SK-N-SH (cell line): ENCODE measurements around the gene KNCN. TPM values are rescaled to one million over a fixed set of nuclear protein-coding genes. Genes with fewer than 3 reads are reported as not detected.

Experiments
- CTCF ChIA-PET: fragments of 300-600, 350-600 bp; formaldehyde crosslinking; extraction: SDS; loops from one replicate; lab custom pipeline; 2021; lab: Yijun Ruan, JAX
- POLR2A ChIA-PET: fragments of 350-600 bp; sonication (Branson Sonifier 250); formaldehyde crosslinking; extraction: SDS; loops from one replicate; lab custom pipeline; 2020; ENCODE audit warnings: antibody characterized with exemption, inconsistent platforms; lab: Yijun Ruan, JAX
- DNase-seq: peaks from one replicate; pipeline ENCODE4 v3.0.0; 2012
- H2AFZ ChIP-seq: fragments of 200-600 bp; sonication (generic); 2 replicates; pipeline ENCODE4 v1.8.1; 2016; ENCODE audit warnings: antibody characterized with exemption, mild to moderate bottlenecking, low read depth
- H3F3A ChIP-seq: fragments of 200-600 bp; sonication (generic); replicated peaks from 2 replicates; pipeline ENCODE3; 2016; ENCODE audit warnings: antibody characterized with exemption, mild to moderate bottlenecking; ENCODE audit not compliant: insufficient read depth
- H3K27ac ChIP-seq, 2 experiments: fragments of 200-500 bp in 1 of 2; fragments of 200-600 bp in 1 of 2; sonication (Bioruptor generic) in 1 of 2; sonication (generic), shearing (Covaris generic) in 1 of 2; 2 replicates each; pipeline versions ENCODE4 v1.5.1 to v1.6.1; 2014 to 2016; ENCODE audit warnings: low read depth in 2 of 2, inconsistent platforms in 1 of 2, low read length in 1 of 2, mild to moderate bottlenecking in 1 of 2, mixed read lengths in 1 of 2
- H3K27me3 ChIP-seq: fragments of 200-600 bp; sonication (generic), shearing (Covaris generic); 2 replicates; pipeline ENCODE4 v1.6.1; 2016; ENCODE audit warnings: mixed run types; ENCODE audit not compliant: insufficient read depth
- H3K36me3 ChIP-seq, 2 experiments: fragments of 200-500 bp in 1 of 2; fragments of 200-600 bp in 1 of 2; sonication (Bioruptor generic) in 1 of 2; sonication (generic) in 1 of 2; replicated peaks in 1 of 2; 2 replicates each; pipeline versions ENCODE3 to v1.5.1; 2014 to 2016; ENCODE audit warnings: low read length in 1 of 2, mild to moderate bottlenecking in 1 of 2; ENCODE audit not compliant: insufficient read depth in 2 of 2, control insufficient read depth in 1 of 2
- H3K4me1 ChIP-seq, 2 experiments: fragments of 200-500 bp in 1 of 2; fragments of 200-600 bp in 1 of 2; sonication (Bioruptor generic) in 1 of 2; sonication (generic), shearing (Covaris generic) in 1 of 2; 2 replicates each; pipeline versions ENCODE4 v1.5.1 to v1.6.1; 2014 to 2016; ENCODE audit warnings: low read depth in 1 of 2, low read length in 1 of 2, mixed run types in 1 of 2; ENCODE audit not compliant: insufficient read depth in 2 of 2, control insufficient read depth in 1 of 2
- H3K4me2 ChIP-seq: fragments of 200-600 bp; sonication (generic), shearing (Covaris generic); 2 replicates; pipeline ENCODE4 v1.6.1; 2017; ENCODE audit warnings: mixed run types
- H3K4me3 ChIP-seq, 2 experiments: fragments of 200-500 bp in 1 of 2; fragments of 200-600 bp in 1 of 2; sonication (Bioruptor generic) in 1 of 2; sonication (generic), shearing (Covaris generic) in 1 of 2; 2 replicates each; pipeline versions ENCODE4 v1.5.1 to v1.8.1; 2014 to 2016; ENCODE audit warnings: low read depth in 2 of 2, inconsistent platforms in 1 of 2, low read length in 1 of 2, mild to moderate bottlenecking in 1 of 2, mixed read lengths in 1 of 2, moderate library complexity in 1 of 2
- H3K79me2 ChIP-seq: fragments of 200-600 bp; sonication (generic); 2 replicates; pipeline ENCODE4 v1.8.1; 2017; ENCODE audit warnings: mild to moderate bottlenecking; ENCODE audit not compliant: insufficient read depth
- H3K9ac ChIP-seq: fragments of 200-600 bp; sonication (generic); 2 replicates; pipeline ENCODE4 v1.6.1; 2017; ENCODE audit warnings: mixed run types
- H3K9me2 ChIP-seq: fragments of 200-600 bp; sonication (generic); 2 replicates; pipeline ENCODE4 v1.6.1; 2017; ENCODE audit warnings: mixed run types
- H3K9me3 ChIP-seq: fragments of 200-600 bp; sonication (generic); 2 replicates; pipeline ENCODE4 v1.6.1; 2017; ENCODE audit warnings: mixed run types, mild to moderate bottlenecking, moderate library complexity
- H4K20me1 ChIP-seq: fragments of 200-600 bp; sonication (generic); 2 replicates; pipeline ENCODE4 v1.6.1; 2017; ENCODE audit warnings: mild to moderate bottlenecking, mixed run types; ENCODE audit not compliant: insufficient read depth
- CHD2 ChIP-seq: fragments of 150-350 bp; IDR thresholded peaks from 2 replicates; pipeline ENCODE4 v1.6.1; 2018; ENCODE audit warnings: low read length; ENCODE audit not compliant: partially characterized antibody
- ELF1 ChIP-seq: IDR thresholded peaks from 2 replicates; pipeline ENCODE4 v1.4.0; 2012
- EZH2phosphoT487 ChIP-seq: fragments of 200-600 bp; sonication (generic); IDR thresholded peaks from 2 replicates; pipeline ENCODE4 v1.6.1; 2017; ENCODE audit warnings: low read depth, mixed run types, mild to moderate bottlenecking, antibody characterized with exemption, moderate library complexity, borderline replicate concordance
- FOSL2 ChIP-seq: IDR thresholded peaks from 2 replicates; pipeline ENCODE4 v1.4.0; 2012; ENCODE audit warnings: low read depth, mild to moderate bottlenecking, moderate library complexity, borderline replicate concordance
- FOXJ3 ChIP-seq: sonication (generic); formaldehyde crosslinking; IDR thresholded peaks from 2 replicates; pipeline ENCODE4 v1.5.1; 2020; ENCODE audit warnings: mild to moderate bottlenecking, missing genetic modification reagents
- FOXM1 ChIP-seq: IDR thresholded peaks from 2 replicates; pipeline ENCODE4 v1.4.0; 2012; ENCODE audit warnings: low read depth, mild to moderate bottlenecking
- GATA2 ChIP-seq: sonication (generic); formaldehyde crosslinking; IDR thresholded peaks from 2 replicates; pipeline ENCODE4 v1.5.0; 2020; ENCODE audit warnings: mild to moderate bottlenecking, missing genetic modification reagents
- MXI1 ChIP-seq: IDR thresholded peaks from 2 replicates; pipeline ENCODE4 v1.6.1; 2012; ENCODE audit warnings: mild to moderate bottlenecking, low read depth, low read length, improper control_type of control experiment
- RAD21 ChIP-seq: IDR thresholded peaks from 2 replicates; pipeline ENCODE4 v1.6.1; 2012; ENCODE audit warnings: mild to moderate bottlenecking, low read length
- SIN3A ChIP-seq: IDR thresholded peaks from 2 replicates; pipeline ENCODE4 v1.6.1; 2012; ENCODE audit warnings: low read depth, mild to moderate bottlenecking, low read length, moderate library complexity, borderline replicate concordance
- TAF1 ChIP-seq: IDR thresholded peaks from 2 replicates; pipeline ENCODE4 v1.6.1; 2012; ENCODE audit warnings: low read depth, mild to moderate bottlenecking, low read length, moderate library complexity, borderline replicate concordance
- WGBS: methylation state at CpG from one replicate; pipeline ENCODE4 v1.1.6; 2017; ENCODE audit warnings: low lambda C conversion rate; 5-methylcytosine and 5-hydroxymethylcytosine counted together
- polyA plus RNA-seq, 3 experiments: library from polyadenylated mRNA; depleted of rRNA; stranded (reverse); fragments of >200 nt; gene quantifications; 2 replicates each; pipeline ENCODE4 v1.2.3, GENCODE V29; 2012
- TF ChIP-seq, protein P1 (sequence below): IDR thresholded peaks from 2 replicates; pipeline ENCODE4 v1.4.0; 2012; ENCODE audit warnings: low read depth, borderline replicate concordance
- TF ChIP-seq, protein P2 (sequence below): fragments of 150-350 bp; IDR thresholded peaks from 2 replicates; pipeline ENCODE4 v1.6.1; 2016; ENCODE audit warnings: mild to moderate bottlenecking, low read depth, low read length
- TF ChIP-seq, protein P3 (sequence below): IDR thresholded peaks from 2 replicates; pipeline ENCODE4 v1.4.0; 2012; ENCODE audit warnings: low read depth

Gene KNCN
- polyA plus RNA-seq, 1 of the 3 experiments (the other 2 are of a cell fraction): not detected

DNA sequence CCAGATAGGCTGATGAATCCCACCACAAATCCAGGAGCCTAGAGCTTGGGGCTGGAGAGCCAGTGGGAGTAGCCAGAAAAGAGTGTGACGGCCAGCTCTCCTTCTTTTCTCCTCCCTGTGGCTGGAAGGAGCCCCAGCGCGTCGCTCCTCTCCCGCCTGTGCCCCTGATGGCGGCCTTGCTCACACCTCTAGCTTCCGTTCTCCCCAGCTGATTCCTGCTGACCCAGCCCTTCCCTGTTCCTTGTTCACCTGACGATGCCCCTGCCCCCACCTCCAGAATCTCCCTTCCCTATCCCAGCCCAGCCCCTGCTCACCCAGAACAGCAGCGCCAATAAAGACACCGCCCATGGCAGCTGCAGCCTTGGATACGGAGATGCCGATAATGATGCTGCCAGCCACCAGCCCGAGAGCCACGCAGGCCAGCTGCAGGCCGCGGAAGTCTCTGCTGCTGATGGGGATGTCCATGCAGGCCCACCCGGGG, 656 bp downstream of the KNCN start:
- whole genome bisulfite sequencing: 78% methylated on average over 10 of the region's 17 CpGs
- H3K9me3 ChIP-seq: no peaks in the 10 kb centered on the region
- no peak overlapping the region for H3K27ac ChIP-seq
- no peaks in the 10 kb centered on the region for H3K36me3 ChIP-seq
- H2AFZ ChIP-seq: no peak overlapping the region
- H3K9me2 ChIP-seq: no peaks in the 10 kb centered on the region
- CTCF ChIA-PET: interaction anchor here (0.6 to 1.5 kb wide), 4 partner anchors 13 to 246 kb away, joined by 3 to 5 read pairs (median 3); no protein-coding TSS in a partner anchor
- DNase-seq: no peak
- H3K9ac ChIP-seq: no peak overlapping the region
- TF ChIP-seq, protein P1, sequence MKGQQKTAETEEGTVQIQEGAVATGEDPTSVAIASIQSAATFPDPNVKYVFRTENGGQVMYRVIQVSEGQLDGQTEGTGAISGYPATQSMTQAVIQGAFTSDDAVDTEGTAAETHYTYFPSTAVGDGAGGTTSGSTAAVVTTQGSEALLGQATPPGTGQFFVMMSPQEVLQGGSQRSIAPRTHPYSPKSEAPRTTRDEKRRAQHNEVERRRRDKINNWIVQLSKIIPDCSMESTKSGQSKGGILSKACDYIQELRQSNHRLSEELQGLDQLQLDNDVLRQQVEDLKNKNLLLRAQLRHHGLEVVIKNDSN: no peak
- TF ChIP-seq, protein P2, sequence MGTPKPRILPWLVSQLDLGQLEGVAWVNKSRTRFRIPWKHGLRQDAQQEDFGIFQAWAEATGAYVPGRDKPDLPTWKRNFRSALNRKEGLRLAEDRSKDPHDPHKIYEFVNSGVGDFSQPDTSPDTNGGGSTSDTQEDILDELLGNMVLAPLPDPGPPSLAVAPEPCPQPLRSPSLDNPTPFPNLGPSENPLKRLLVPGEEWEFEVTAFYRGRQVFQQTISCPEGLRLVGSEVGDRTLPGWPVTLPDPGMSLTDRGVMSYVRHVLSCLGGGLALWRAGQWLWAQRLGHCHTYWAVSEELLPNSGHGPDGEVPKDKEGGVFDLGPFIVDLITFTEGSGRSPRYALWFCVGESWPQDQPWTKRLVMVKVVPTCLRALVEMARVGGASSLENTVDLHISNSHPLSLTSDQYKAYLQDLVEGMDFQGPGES: no peak
- TF ChIP-seq GATA2 (CRISPR knock-in tag): no peak
- TF ChIP-seq EZH2phosphoT487: no peak
- TF ChIP-seq CHD2: no peak
- no peak for TF ChIP-seq RAD21
- TF ChIP-seq, protein P3, sequence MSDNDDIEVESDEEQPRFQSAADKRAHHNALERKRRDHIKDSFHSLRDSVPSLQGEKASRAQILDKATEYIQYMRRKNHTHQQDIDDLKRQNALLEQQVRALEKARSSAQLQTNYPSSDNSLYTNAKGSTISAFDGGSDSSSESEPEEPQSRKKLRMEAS: no peak
- no peak for TF ChIP-seq FOXM1
- no peak for TF ChIP-seq TAF1
- TF ChIP-seq ELF1: no peak
- no peak for TF ChIP-seq FOXJ3 (CRISPR knock-in tag)
- no peak for TF ChIP-seq MXI1
- no peak for TF ChIP-seq SIN3A
- no peak for TF ChIP-seq FOSL2
- no peaks in the 10 kb centered on the region for H3F3A ChIP-seq
- no peaks in the 10 kb centered on the region for H3K79me2 ChIP-seq
- H3K4me2 ChIP-seq: no peak overlapping the region
- POLR2A ChIA-PET: no interaction called here
- H3K4me1 ChIP-seq: peaks cover 0 to 9% of the 10 kb centered on the region in 2 experiments; a peak in 1 of 4 replicates
- H3K4me3 ChIP-seq: no peak overlapping the region
- no peaks in the 10 kb centered on the region for H3K27me3 ChIP-seq
- no peaks in the 10 kb centered on the region for H4K20me1 ChIP-seq
